HEK293T (cell line): ENCODE measurements around the gene SLC22A13.

ENCODE experiments used
- CTCF ChIA-PET: fragments of 350-600 bp; formaldehyde crosslinking; extraction: SDS; loops from one replicate; lab custom pipeline; 2021; ENCODE audit warnings: antibody characterized with exemption, inconsistent platforms; lab: Yijun Ruan, JAX
- POLR2A ChIA-PET: fragments of 350-600 bp; formaldehyde crosslinking; extraction: SDS; loops from one replicate; lab custom pipeline; 2020; ENCODE audit warnings: antibody characterized with exemption, inconsistent platforms; lab: Yijun Ruan, JAX
- DNase-seq: peaks from one replicate; pipeline ENCODE4 v3.0.0; 2012; ENCODE audit warnings: mixed read lengths; ENCODE audit errors: extremely low spot score
- ARNT ChIP-seq: fragments of 450-650 bp; IDR thresholded peaks from 2 replicates; pipeline ENCODE4 v1.6.1; 2017; ENCODE audit warnings: mild to moderate bottlenecking
- BHLHE40 ChIP-seq: fragments of 450-650 bp; IDR thresholded peaks from 2 replicates; pipeline ENCODE4 v1.6.1; 2016; ENCODE audit warnings: mild to moderate bottlenecking, moderate library complexity, borderline replicate concordance
- CTBP1 ChIP-seq: fragments of 450-650 bp; IDR thresholded peaks from 2 replicates; pipeline ENCODE4 v1.6.1; 2016; ENCODE audit warnings: borderline replicate concordance
- ELF4 ChIP-seq: fragments of 450-650 bp; IDR thresholded peaks from 2 replicates; pipeline ENCODE4 v1.6.1; 2017; ENCODE audit warnings: antibody characterized with exemption
- FOXA1 ChIP-seq: fragments of 450-650 bp; IDR thresholded peaks from 2 replicates; pipeline ENCODE4 v1.6.1; 2016; ENCODE audit warnings: mild to moderate bottlenecking
- FOXK2 ChIP-seq: fragments of 450-650 bp; IDR thresholded peaks from 2 replicates; pipeline ENCODE4 v1.6.1; 2016; ENCODE audit warnings: mild to moderate bottlenecking
- FOXM1 ChIP-seq: fragments of 450-650 bp; IDR thresholded peaks from 2 replicates; pipeline ENCODE4 v1.6.1; 2017; ENCODE audit warnings: mild to moderate bottlenecking, borderline replicate concordance
- HDGF ChIP-seq: fragments of 450-650 bp; IDR thresholded peaks from 2 replicates; pipeline ENCODE4 v1.6.1; 2017; ENCODE audit warnings: antibody characterized with exemption, borderline replicate concordance
- L3MBTL2 ChIP-seq: fragments of 450-650 bp; conservative IDR thresholded peaks from 2 replicates; pipeline ENCODE4 v1.6.1; 2016; ENCODE audit warnings: mild to moderate bottlenecking
- LEF1 ChIP-seq: fragments of 450-650 bp; IDR thresholded peaks from 2 replicates; pipeline ENCODE4 v1.6.1; 2017; ENCODE audit warnings: mild to moderate bottlenecking, borderline replicate concordance
- NFRKB ChIP-seq: fragments of 450-650 bp; IDR thresholded peaks from 2 replicates; pipeline ENCODE4 v1.6.1; 2016; ENCODE audit warnings: mild to moderate bottlenecking, moderate library complexity
- SP1 ChIP-seq: fragments of 450-650 bp; IDR thresholded peaks from 2 replicates; pipeline ENCODE4 v1.6.1; 2017
- SUZ12 ChIP-seq: fragments of 450-650 bp; IDR thresholded peaks from 2 replicates; pipeline ENCODE4 v1.6.1; 2016; ENCODE audit warnings: mild to moderate bottlenecking
- TARDBP ChIP-seq: fragments of 450-650 bp; IDR thresholded peaks from 2 replicates; pipeline ENCODE4 v1.6.1; 2016
- ZNF384 ChIP-seq: fragments of 450-650 bp; IDR thresholded peaks from 2 replicates; pipeline ENCODE4 v1.6.1; 2016
- TF ChIP-seq, protein P1 (sequence below): fragments of 450-650 bp; IDR thresholded peaks from 2 replicates; pipeline ENCODE4 v1.6.1; 2016

Gene SLC22A13, protein sequence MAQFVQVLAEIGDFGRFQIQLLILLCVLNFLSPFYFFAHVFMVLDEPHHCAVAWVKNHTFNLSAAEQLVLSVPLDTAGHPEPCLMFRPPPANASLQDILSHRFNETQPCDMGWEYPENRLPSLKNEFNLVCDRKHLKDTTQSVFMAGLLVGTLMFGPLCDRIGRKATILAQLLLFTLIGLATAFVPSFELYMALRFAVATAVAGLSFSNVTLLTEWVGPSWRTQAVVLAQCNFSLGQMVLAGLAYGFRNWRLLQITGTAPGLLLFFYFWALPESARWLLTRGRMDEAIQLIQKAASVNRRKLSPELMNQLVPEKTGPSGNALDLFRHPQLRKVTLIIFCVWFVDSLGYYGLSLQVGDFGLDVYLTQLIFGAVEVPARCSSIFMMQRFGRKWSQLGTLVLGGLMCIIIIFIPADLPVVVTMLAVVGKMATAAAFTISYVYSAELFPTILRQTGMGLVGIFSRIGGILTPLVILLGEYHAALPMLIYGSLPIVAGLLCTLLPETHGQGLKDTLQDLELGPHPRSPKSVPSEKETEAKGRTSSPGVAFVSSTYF

DNA sequence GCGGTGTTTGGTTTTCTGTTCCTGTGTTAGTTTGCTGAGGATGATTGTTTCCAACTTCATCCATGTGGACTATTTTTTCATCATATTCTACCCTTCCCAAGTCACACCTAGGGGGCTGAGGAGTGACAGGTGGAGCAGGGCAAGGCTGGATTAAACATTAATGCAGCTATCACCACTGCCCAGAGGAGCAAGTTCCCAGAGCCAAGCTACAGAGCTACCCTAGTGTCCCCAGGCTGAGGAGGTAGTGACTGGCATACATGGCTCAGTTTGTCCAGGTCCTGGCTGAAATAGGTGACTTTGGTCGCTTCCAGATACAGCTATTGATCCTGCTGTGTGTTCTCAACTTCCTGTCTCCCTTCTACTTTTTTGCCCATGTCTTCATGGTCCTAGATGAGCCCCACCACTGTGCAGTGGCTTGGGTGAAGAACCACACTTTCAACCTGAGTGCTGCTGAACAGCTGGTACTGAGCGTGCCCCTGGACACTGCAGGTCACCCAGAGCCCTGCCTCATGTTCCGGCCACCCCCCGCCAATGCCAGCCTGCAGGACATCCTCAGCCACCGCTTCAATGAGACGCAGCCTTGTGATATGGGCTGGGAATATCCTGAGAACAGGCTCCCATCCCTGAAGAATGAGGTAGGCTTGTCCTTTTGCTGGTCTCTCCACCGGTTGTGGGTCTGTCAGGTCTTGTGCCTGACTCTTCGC lies at the start of gene SLC22A13:
Gene SLC22A13 (plus strand): TSS at position 209 of the 704 bp plus-strand sequence. CDS start 49 bp downstream, at position 258.
- ChIA-PET CTCF (no interaction called here), POLR2A (no interaction called here)
- TF ChIP-seq L3MBTL2 (no peak), SP1 (no peak), BHLHE40 (no peak), ARNT (no peak), LEF1 (no peak)
- DNase-seq, result no peak

DNA sequence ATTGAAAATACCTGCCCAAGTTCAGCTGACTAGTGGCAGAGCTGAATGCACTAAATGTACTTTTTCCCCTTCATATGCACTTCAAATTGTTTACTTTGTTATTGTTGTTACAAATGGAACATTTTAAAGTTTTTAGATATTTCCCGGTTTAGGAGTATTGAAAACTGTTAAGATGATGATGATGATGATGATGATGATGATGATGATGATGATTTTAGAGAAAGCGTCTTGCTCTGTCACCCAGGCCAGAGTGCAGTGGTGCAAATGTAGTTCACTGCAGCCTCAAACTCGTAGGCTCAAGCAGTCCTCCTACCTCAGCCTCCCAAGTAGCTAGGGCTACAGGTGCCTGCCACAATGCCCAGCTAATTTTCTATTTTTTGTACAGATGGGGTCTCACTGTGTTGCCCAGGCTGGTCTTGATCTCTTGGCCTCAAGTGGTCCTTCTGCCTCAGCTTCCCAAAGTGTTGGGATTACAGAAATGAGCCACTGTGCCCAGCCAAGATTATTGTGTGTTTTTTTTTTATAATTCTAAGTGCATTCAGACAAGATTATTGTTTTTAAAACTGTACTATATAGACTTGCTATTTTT lies 45.9 kb upstream of the SLC22A13 start:
- CTCF ChIA-PET, result interaction anchor here (1.0 kb wide), 1 partner anchor 13 kb away, joined by 3 read pairs; no protein-coding TSS in a partner anchor
- POLR2A ChIA-PET, result interaction anchor here (1.0 kb wide), 1 partner anchor 83 kb away, joined by 3 read pairs; the partner anchor contains the start of gene ACAA1
- no peak for TF ChIP-seq HDGF

DNA sequence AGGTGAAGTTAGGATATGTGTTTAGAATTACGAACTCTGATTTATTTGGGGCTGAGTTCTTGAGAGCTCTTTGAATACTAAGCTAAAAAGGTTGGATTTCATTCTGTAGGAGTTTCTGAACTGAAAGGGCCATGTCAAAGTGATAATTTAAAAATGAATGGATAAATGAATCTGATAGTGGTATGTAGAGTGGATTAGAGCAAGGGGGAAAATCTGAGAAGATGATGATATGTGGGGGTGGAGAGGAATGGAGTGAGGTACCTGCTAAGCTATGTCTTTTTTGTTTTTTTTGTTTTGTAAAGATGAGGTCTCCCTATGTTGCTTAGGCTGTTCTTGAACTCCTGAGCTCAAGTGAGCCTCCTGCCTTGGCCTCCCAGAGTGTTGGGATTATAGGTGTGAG lies 44.6 kb upstream of the SLC22A13 start:
- TF ChIP-seq ELF4 (no peak), NFRKB (no peak), ZNF384 (no peak), SP1 (no peak), TARDBP (no peak), FOXM1 (no peak), CTBP1 (no peak), L3MBTL2 (no peak), FOXK2 (no peak), SUZ12 (no peak)
- ChIA-PET POLR2A (no interaction called here), CTCF (no interaction called here)
- DNase-seq, result no peak

More for the DNA sequence above, 45.9 kb upstream of the SLC22A13 start:
- no peak for DNase-seq

DNA sequence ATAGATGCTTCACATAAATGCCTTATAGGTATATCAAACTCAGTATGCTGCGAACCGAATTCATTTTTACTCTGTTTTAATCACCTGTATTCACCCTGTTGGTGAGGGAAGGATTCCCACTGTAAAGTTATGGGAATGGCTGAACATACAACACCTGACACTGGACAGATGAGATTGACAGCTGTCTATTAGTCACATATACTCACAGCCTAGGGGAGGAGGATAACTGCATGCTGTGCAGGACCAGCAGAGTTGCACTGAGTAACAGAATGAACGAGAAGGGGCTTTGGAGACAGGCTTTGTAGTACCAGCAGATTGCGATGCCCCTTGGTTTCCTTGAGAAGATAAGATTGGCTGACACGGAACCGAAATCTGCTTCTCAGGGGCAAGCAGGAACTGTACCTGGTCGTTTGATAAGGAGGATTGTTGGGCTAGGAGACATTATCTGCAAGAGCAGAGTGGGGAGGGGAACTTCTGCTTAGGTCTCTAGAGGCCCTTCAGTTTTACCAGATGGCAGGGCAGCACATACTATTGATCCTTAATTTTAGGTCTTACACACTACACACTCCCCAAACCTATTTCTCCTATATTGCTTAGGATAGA lies 43.5 kb upstream of the SLC22A13 start:
- POLR2A ChIA-PET, result no interaction called here
- CTCF ChIA-PET, result no interaction called here
- no peak for DNase-seq
- TF ChIP-seq BHLHE40 (no peak), HDGF (no peak), SP1 (no peak), FOXM1 (no peak), LEF1 (no peak), NFRKB (no peak), ZNF384 (no peak), L3MBTL2 (no peak), ELF4 (no peak), ARNT (no peak), SUZ12 (no peak)
- TF ChIP-seq, protein P1, sequence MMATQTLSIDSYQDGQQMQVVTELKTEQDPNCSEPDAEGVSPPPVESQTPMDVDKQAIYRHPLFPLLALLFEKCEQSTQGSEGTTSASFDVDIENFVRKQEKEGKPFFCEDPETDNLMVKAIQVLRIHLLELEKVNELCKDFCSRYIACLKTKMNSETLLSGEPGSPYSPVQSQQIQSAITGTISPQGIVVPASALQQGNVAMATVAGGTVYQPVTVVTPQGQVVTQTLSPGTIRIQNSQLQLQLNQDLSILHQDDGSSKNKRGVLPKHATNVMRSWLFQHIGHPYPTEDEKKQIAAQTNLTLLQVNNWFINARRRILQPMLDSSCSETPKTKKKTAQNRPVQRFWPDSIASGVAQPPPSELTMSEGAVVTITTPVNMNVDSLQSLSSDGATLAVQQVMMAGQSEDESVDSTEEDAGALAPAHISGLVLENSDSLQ, result no peak

DNA sequence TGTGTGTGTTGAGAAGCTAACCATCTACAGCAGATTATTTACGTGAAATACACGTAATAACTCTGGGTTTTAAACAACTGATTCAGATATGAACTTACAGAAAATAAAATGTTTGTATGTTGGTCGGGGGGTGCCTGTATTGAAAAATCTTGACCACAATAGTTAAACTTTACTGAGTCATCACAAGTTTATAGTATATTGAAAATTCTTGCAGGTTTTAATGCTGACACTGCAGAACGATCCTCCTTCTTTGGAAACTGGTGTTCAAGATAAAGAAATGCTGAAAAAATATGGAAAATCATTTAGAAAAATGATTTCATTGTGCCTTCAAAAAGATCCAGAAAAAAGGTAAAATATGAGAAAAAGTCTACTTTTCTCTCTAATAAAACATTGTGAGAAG lies 41.3 kb upstream of the SLC22A13 start:
- CTCF ChIA-PET, result no interaction called here
- TF ChIP-seq LEF1 (no peak), FOXM1 (no peak)
- TF ChIP-seq, protein P1, result no peak
- POLR2A ChIA-PET, result no interaction called here
- no peak for DNase-seq

DNA sequence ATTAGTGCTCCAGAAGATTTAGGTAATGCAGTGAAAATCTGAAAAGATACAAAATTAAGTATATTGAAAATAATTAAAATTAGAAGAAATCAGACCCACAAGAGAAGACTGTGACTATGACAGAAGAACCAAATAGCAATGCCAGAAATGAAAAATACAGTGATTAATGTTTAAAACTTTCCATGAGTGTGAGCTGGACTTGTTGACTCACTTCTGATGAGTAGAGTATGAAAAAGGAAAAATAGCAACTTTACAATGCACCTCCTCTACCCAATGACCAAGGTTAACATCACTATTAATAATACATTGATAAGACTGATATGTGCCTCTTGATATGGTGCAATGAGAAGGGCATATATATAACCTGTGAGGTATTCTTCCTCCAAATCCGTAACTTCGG lies 39.3 kb upstream of the SLC22A13 start:
- TF ChIP-seq L3MBTL2 (no peak), SP1 (no peak), ZNF384 (no peak), CTBP1 (no peak), ARNT (no peak), ELF4 (no peak), FOXM1 (no peak), HDGF (no peak), FOXA1 (no peak), SUZ12 (no peak), LEF1 (no peak)
- TF ChIP-seq, protein P1, result no peak
- POLR2A ChIA-PET, result no interaction called here
- no peak for DNase-seq
- CTCF ChIA-PET, result interaction anchor here (0.7 kb wide), 1 partner anchor 10 kb away, joined by 3 read pairs; no protein-coding TSS in a partner anchor
